Activated CD4-positive, alpha-beta memory T cell treated with anti-CD3 and anti-CD28 coated beads for 36 hours (primary cell): ENCODE measurements around the gene PIGV. TPM values are rescaled to one million over a fixed set of nuclear protein-coding genes. Genes with fewer than 3 reads are reported as not detected.

Source experiments
- CTCF ChIA-PET: fragments of 350-600 bp; sonication (Branson Sonifier 250); formaldehyde crosslinking; loops from one replicate; lab custom pipeline; 2021; ENCODE audit warnings: antibody characterized with exemption, inconsistent platforms; lab: Charles Lee
- POLR2A ChIA-PET: fragments of 350-600 bp; sonication (Branson Sonifier 250); formaldehyde crosslinking; loops from one replicate; lab custom pipeline; 2021; ENCODE audit warnings: antibody characterized with exemption; lab: Charles Lee
- DNase-seq: peaks from one replicate; pipeline ENCODE4 v3.0.0-alpha.2; 2020
- H3K27ac Mint-ChIP-seq: one replicate; pipeline ENCODE4 v1.8.0; 2021; ENCODE audit warnings: mixed read lengths
- H3K27me3 Mint-ChIP-seq: one replicate; pipeline ENCODE4 v1.8.0; 2021; ENCODE audit warnings: mixed read lengths
- H3K36me3 Mint-ChIP-seq: one replicate; pipeline ENCODE4 v1.8.0; 2021; ENCODE audit warnings: mixed read lengths
- H3K4me1 Mint-ChIP-seq: one replicate; pipeline ENCODE4 v1.8.0; 2021; ENCODE audit warnings: low read depth, mixed read lengths
- H3K4me3 Mint-ChIP-seq: one replicate; pipeline ENCODE4 v1.8.0; 2021; ENCODE audit warnings: mild to moderate bottlenecking, mixed read lengths
- H3K9me3 Mint-ChIP-seq: one replicate; pipeline ENCODE4 v1.8.0; 2021; ENCODE audit warnings: mixed read lengths
- intact Hi-C: fragments of 100-400 bp; cut with micrococcal nuclease; formaldehyde crosslinking; loops from one replicate; pipeline ENCODE4 v1.15.1; 2023
- total RNA-seq, 2 experiments: library from RNA; stranded (reverse); gene quantifications; one replicate each; pipeline ENCODE4 v1.2.3, GENCODE V29; 2021

Gene PIGV
- total RNA-seq, 2 experiments from 2014 or later: 15.1 to 15.3 TPM

DNA sequence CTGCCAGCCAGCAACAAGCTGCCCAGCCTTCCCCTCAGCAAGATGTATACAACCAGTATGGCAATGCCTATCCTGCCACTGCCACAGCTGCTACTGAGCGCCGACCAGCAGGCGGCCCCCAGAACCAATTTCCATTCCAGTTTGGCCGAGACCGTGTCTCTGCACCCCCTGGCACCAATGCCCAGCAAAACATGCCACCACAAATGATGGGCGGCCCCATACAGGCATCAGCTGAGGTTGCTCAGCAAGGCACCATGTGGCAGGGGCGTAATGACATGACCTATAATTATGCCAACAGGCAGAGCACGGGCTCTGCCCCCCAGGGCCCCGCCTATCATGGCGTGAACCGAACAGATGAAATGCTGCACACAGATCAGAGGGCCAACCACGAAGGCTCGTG, 13.3 kb upstream of the PIGV start:
- peaks cover 78% of the 10 kb centered on the region for H3K36me3 Mint-ChIP-seq
- POLR2A ChIA-PET: no interaction called here
- no peak overlapping the region for H3K4me3 Mint-ChIP-seq
- H3K4me1 Mint-ChIP-seq: peaks cover 23% of the 10 kb centered on the region
- intact Hi-C loops: no loop called here
- H3K27ac Mint-ChIP-seq: peak overlapping the region; percentile 13
- H3K9me3 Mint-ChIP-seq: no peaks in the 10 kb centered on the region
- no peaks in the 10 kb centered on the region for H3K27me3 Mint-ChIP-seq
- CTCF ChIA-PET: no interaction called here
- DNase-seq: no peak

DNA sequence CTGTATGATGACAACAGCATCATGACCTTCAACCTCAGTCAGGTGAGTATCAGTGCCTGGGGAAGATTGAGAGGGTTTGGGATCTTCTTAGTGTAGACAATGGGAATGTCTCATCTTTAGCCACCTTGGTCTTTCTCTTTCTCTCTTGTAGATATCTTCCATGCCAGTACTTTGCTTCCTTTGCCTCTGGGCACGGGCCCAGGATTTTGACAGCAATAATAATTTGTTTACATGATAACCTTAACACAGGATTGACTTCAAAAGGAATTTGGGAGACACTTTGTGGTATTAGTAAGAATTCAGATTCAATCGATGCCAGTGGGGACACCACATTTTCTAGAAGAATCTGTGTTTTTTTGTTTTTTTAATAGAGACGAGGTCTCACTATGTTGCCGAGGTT, 12.1 kb upstream of the PIGV start:
- ChIA-PET CTCF (no interaction called here), POLR2A (no interaction called here)
- H3K4me1 Mint-ChIP-seq: peaks cover 25% of the 10 kb centered on the region
- H3K36me3 Mint-ChIP-seq: peaks cover 79% of the 10 kb centered on the region
- intact Hi-C loops: no loop called here
- H3K27ac Mint-ChIP-seq: peak overlapping the region; percentile 2
- no peak for DNase-seq
- H3K27me3 Mint-ChIP-seq: no peaks in the 10 kb centered on the region
- no peak overlapping the region for H3K4me3 Mint-ChIP-seq
- no peaks in the 10 kb centered on the region for H3K9me3 Mint-ChIP-seq

DNA sequence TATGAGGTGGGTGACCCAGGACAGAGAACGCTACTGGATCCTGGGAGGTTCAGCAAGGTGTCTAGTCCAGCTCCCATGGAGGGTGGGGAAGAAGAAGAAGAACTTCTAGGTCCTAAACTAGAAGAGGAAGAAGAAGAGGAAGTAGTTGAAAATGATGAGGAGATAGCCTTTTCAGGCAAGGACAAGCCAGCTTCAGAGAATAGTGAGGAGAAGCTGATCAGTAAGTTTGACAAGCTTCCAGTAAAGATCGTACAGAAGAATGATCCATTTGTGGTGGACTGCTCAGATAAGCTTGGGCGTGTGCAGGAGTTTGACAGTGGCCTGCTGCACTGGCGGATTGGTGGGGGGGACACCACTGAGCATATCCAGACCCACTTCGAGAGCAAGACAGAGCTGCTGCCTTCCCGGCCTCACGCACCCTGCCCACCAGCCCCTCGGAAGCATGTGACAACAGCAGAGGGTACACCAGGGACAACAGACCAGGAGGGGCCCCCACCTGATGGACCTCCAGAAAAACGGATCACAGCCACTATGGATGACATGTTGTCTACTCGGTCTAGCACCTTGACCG, 8.6 kb upstream of the PIGV start:
- H3K36me3 Mint-ChIP-seq: peaks cover 57% of the 10 kb centered on the region
- ChIA-PET CTCF (interaction anchor here (1.8 kb wide), 1 partner anchor 9 kb away, joined by 9 read pairs; the partner anchor contains the start of gene PIGV), POLR2A (interaction anchor here (0.6 to 1.1 kb wide), 2 partner anchors 17 to 35 kb away, joined by 3 read pairs; no protein-coding TSS in a partner anchor)
- DNase-seq: no peak
- intact Hi-C loops: no loop called here
- H3K4me3 Mint-ChIP-seq: no peak overlapping the region
- peak overlapping the region; percentile 11 for H3K27ac Mint-ChIP-seq
- no peaks in the 10 kb centered on the region for H3K27me3 Mint-ChIP-seq
- H3K9me3 Mint-ChIP-seq: no peaks in the 10 kb centered on the region
- peaks cover 30% of the 10 kb centered on the region for H3K4me1 Mint-ChIP-seq

DNA sequence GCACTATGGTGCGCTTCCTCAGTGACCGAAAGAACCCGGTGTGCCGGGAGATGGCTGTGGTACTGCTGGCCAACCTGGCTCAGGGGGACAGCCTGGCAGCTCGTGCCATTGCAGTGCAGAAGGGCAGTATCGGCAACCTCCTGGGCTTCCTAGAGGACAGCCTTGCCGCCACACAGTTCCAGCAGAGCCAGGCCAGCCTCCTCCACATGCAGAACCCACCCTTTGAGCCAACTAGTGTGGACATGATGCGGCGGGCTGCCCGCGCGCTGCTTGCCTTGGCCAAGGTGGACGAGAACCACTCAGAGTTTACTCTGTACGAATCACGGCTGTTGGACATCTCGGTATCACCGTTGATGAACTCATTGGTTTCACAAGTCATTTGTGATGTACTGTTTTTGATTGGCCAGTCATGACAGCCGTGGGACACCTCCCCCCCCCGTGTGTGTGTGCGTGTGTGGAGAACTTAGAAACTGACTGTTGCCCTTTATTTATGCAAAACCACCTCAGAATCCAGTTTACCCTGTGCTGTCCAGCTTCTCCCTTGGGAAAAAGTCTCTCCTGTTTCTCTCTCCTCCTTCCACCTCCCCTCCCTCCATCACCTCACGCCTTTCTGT, 7.3 kb upstream of the PIGV start:
- Mint-ChIP-seq H3K9me3 (no peaks in the 10 kb centered on the region), H3K4me1 (peaks cover 42% of the 10 kb centered on the region), H3K36me3 (peaks cover 44% of the 10 kb centered on the region), H3K27me3 (no peaks in the 10 kb centered on the region), H3K27ac (no peak overlapping the region), H3K4me3 (no peak overlapping the region)
- intact Hi-C loops: no loop called here
- ChIA-PET POLR2A (interaction anchor here (0.7 to 1.1 kb wide), 3 partner anchors 35 to 88 kb away, joined by 3 to 4 read pairs (median 4); no protein-coding TSS in a partner anchor), CTCF (interaction anchor here (0.6 to 1.0 kb wide), 2 partner anchors 12 to 181 kb away, joined by 3 read pairs; no protein-coding TSS in a partner anchor)
- peak; percentile 25 for DNase-seq

DNA sequence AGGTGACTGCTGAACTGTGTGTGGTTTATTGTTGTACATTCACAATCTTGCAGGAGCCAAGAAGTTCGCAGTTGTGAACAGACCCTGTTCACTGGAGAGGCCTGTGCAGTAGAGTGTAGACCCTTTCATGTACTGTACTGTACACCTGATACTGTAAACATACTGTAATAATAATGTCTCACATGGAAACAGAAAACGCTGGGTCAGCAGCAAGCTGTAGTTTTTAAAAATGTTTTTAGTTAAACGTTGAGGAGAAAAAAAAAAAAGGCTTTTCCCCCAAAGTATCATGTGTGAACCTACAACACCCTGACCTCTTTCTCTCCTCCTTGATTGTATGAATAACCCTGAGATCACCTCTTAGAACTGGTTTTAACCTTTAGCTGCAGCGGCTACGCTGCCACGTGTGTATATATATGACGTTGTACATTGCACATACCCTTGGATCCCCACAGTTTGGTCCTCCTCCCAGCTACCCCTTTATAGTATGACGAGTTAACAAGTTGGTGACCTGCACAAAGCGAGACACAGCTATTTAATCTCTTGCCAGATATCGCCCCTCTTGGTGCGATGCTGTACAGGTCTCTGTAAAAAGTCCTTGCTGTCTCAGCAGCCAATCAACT, 6.4 kb upstream of the PIGV start:
- Mint-ChIP-seq H3K27ac (peak overlapping the region; percentile 5), H3K36me3 (peaks cover 38% of the 10 kb centered on the region), H3K4me3 (no peak overlapping the region), H3K27me3 (no peaks in the 10 kb centered on the region), H3K9me3 (no peaks in the 10 kb centered on the region), H3K4me1 (peaks cover 50% of the 10 kb centered on the region)
- ChIA-PET POLR2A (interaction anchor here (0.7 to 1.1 kb wide), 3 partner anchors 36 to 89 kb away, joined by 3 to 4 read pairs (median 4); no protein-coding TSS in a partner anchor), CTCF (interaction anchor here (0.6 to 0.7 kb wide), 3 partner anchors 13 to 184 kb away, joined by 3 read pairs; no protein-coding TSS in a partner anchor)
- intact Hi-C loops: no loop called here
- DNase-seq: no peak

DNA sequence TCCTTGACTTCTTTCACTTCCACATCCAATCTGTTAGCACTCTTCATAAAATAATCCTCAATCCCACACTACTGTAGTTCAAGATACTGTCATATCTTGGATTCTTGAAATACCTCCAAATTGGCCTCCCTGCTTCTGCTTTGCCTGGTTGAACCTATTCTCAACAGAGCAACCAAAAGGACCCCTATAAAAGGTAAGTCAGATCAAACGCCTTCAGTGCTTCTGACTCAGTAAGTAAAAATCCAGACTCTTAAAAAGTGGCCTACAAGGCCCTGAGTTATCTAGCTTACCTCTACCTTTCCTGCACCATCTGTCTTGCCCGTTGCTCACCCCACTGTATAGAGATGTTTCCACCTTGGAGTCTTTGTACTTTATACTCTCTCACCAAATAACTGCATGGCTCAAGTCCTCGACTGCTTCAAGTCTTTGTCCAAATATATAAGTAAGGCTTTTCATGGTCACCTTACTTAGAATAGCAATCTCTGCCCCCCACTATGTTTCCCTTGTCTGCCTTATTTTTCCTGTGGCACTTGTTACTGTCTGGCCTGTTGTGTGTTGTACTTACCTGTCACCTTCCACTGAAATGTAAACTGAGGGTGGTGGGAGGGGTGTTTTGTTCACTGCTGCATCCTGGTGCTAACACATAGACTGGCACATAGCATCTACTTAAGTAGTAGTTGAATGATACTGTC, 5.1 kb upstream of the PIGV start:
- H3K4me3 Mint-ChIP-seq: no peak overlapping the region
- peak overlapping the region; percentile 3 for H3K27ac Mint-ChIP-seq
- ChIA-PET POLR2A (no interaction called here), CTCF (no interaction called here)
- no peaks in the 10 kb centered on the region for H3K27me3 Mint-ChIP-seq
- peaks cover 33% of the 10 kb centered on the region for H3K36me3 Mint-ChIP-seq
- H3K4me1 Mint-ChIP-seq: peaks cover 60% of the 10 kb centered on the region
- intact Hi-C loops: no loop called here
- H3K9me3 Mint-ChIP-seq: no peaks in the 10 kb centered on the region
- no peak for DNase-seq

DNA sequence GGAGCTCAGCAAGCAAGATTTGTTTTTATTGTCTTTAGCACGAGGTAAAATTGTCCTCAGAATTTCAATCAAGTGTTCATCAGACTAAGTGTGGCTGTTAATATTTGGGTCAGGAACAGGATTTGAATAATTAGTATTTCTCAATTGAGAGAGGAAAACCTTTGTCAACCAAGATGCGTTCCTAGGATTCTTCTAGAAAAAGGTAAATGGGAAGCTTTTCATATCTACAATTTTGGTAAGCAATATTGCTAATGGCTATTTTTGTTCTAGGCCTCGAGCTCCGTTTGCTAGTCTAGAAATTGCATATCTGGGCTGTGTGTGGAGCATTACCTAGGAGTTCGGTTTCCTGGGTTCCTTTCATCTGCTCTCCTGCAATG, 4.1 kb upstream of the PIGV start:
- Mint-ChIP-seq H3K27me3 (no peaks in the 10 kb centered on the region), H3K27ac (peak overlapping the region; percentile 3), H3K9me3 (no peaks in the 10 kb centered on the region), H3K36me3 (peaks cover 26% of the 10 kb centered on the region), H3K4me1 (peaks cover 56% of the 10 kb centered on the region), H3K4me3 (no peak overlapping the region)
- no peak for DNase-seq
- CTCF ChIA-PET: interaction anchor here (9.4 kb wide), 1 partner anchor 182 kb away, joined by 245 read pairs; no protein-coding TSS in a partner anchor
- intact Hi-C loops: no loop called here
- POLR2A ChIA-PET: interaction anchor here (8.2 kb wide), 1 partner anchor 89 kb away, joined by 177 read pairs; the partner anchor contains the start of gene ARID1A

DNA sequence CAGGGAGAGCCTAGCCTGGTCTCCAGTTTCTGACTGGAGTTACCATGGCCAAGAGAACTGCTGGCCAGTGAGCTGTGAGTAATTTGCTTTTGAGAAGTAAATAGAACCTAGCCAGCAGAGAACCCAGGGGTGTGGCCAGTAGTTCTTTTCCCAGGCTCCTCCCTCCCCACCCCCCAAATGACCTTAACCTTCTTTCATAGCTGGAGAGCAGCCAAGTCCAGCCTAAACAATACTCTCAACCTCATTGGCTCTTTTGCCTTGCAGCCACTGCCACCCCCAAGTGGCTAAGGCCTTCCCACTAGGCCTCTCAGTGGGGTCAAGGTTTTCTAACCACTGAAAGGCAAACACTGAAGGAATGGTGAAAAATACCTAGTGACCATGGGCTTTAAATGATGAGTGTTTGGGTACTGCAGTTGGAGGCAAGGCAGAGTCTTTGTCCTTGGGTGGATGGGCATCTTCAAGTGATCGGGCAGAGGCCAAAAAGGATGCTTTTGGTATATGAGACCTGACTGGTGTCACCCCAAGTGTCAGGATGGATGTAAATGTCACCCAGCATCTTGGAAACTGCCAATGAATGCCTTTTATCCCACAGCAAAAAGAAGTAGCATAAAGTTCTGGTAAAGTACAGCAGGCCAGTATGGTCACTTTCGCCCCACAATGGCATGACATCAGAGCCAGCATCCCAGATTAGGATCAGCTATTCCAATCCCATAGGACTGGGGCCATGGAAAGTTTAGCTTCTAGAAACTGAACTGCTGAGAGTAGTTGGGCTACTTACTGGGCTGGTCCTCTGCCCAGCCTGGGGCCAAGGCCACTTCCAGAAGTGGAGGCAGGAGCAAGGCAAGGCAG, 3.5 kb upstream of the PIGV start:
- Mint-ChIP-seq H3K4me3 (no peak overlapping the region), H3K36me3 (peaks cover 19% of the 10 kb centered on the region), H3K27ac (no peak overlapping the region), H3K9me3 (no peaks in the 10 kb centered on the region), H3K4me1 (peaks cover 62% of the 10 kb centered on the region), H3K27me3 (no peaks in the 10 kb centered on the region)
- POLR2A ChIA-PET: interaction anchor here (8.2 kb wide), 1 partner anchor 89 kb away, joined by 177 read pairs; the partner anchor contains the start of gene ARID1A
- no peak for DNase-seq
- CTCF ChIA-PET: interaction anchor here (7.7 to 9.4 kb wide), 2 partner anchors 84 to 183 kb away, joined by 113 to 245 read pairs; partner anchors contain the start of gene ARID1A
- intact Hi-C loops: no loop called here

DNA sequence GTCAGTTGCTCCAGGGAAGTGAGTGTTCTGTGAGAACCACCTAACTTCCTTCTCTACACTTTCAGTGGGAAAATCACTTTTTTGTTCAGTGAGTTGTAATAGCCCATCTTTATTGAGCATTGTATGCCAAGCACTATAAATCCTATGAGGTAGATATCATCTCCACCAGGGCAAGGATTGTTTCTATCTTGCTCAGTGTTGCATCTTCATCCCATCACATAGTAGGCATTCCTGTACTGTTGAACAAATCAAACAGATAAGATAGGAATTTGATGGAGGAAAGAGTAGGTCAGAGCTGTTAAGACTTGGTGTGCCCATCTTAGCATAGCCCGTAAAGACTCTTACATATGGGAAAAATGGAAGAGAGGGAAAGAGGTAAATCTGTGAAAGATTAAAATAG, 2.9 kb upstream of the PIGV start:
- H3K27ac Mint-ChIP-seq: no peak overlapping the region
- DNase-seq: no peak
- ChIA-PET POLR2A (interaction anchor here (1.5 to 8.2 kb wide), 3 partner anchors 40 to 203 kb away, joined by 3 to 177 read pairs (median 6); partner anchors contain the start of gene ARID1A), CTCF (interaction anchor here (1.2 to 9.4 kb wide), 3 partner anchors 26 to 183 kb away, joined by 3 to 245 read pairs (median 113); partner anchors contain the start of gene ARID1A)
- peaks cover 67% of the 10 kb centered on the region for H3K4me1 Mint-ChIP-seq
- intact Hi-C loops: loop anchor here (5.0 kb wide), 1 partner anchor 108 kb away; no protein-coding TSS in a partner anchor
- H3K27me3 Mint-ChIP-seq: no peaks in the 10 kb centered on the region
- peaks cover 13% of the 10 kb centered on the region for H3K36me3 Mint-ChIP-seq
- no peaks in the 10 kb centered on the region for H3K9me3 Mint-ChIP-seq
- no peak overlapping the region for H3K4me3 Mint-ChIP-seq

DNA sequence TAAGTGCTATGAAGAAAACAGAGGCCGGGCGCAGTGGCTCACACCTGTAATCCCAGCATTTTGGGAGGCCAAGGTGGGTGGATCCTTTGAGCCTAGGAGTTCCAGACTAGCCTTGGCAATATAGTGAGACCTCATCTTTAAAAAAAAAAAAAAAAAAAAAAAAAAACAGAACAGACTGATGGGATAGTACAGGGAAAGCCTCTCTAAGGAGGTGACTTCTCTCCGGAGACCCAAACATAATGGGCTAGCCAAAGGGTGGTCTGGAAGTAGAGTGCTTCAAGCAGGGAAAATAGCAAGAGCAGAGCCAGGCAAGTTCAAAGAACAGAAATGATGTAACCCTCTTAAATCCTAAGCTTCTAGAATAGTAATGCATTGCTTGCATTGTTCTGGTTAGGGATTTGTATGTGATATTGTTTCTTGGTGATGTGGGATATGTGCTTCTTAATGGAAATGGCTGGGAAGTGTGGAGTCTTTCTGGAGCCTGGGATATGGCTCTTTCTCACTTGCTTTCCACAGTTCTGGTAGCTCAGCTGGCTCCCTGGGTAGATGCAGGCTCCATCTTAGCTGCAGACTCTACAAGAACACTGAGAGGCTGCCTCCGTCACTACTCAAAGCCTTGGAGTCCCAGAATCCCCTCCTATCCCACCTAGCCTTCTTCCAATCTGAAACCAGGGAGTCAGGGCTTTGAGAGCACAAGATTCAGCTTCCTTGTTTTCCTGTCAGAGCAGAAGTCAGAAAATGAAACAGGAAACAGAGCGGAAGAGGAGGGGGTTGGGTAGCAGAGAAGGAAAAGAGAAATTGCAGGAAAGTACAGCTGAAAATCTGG, 1.9 kb upstream of the PIGV start:
- Mint-ChIP-seq H3K4me1 (peaks cover 74% of the 10 kb centered on the region), H3K27ac (peak overlapping the region; percentile 99), H3K27me3 (no peaks in the 10 kb centered on the region), H3K36me3 (peaks cover 10% of the 10 kb centered on the region), H3K4me3 (peak overlapping the region; percentile 45), H3K9me3 (no peaks in the 10 kb centered on the region)
- intact Hi-C loops: loop anchor here (2.0 to 5.0 kb wide), 2 partner anchors 15 to 109 kb away; no protein-coding TSS in a partner anchor
- no peak for DNase-seq
- CTCF ChIA-PET: interaction anchor here (0.8 to 9.4 kb wide), 5 partner anchors 9 to 184 kb away, joined by 3 to 245 read pairs (median 5); partner anchors contain the start of gene ARID1A
- POLR2A ChIA-PET: interaction anchor here (1.1 to 8.2 kb wide), 6 partner anchors 14 to 204 kb away, joined by 3 to 177 read pairs (median 5); partner anchors contain the start of gene ARID1A
